CMK (cell line): ENCODE measurements around the gene DOCK11.

Source experiments
- DNase-seq: peaks from one replicate; pipeline ENCODE4 v3.0.0-alpha.2; 2010; ENCODE audit warnings: low read depth

Gene DOCK11

DNA sequence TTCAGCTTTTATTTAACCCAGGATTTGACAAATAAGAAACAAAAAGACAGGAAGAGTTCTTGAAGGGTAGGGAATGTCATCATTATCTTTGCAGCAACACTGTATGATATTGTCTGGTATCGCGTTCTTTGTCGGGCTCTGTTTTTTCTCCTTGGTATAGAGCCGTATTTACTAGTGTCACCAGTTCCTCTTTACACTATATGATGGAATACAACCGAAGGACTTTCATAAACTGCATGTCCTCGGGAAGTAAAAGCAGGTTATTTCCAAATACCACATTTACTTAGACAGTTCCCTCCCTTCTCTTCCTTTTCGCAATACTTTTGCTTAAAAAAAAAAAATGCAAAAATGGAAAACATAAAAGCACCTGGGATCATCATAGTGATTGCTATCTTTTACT, 135.2 kb downstream of the DOCK11 start:
- no peak for DNase-seq

DNA sequence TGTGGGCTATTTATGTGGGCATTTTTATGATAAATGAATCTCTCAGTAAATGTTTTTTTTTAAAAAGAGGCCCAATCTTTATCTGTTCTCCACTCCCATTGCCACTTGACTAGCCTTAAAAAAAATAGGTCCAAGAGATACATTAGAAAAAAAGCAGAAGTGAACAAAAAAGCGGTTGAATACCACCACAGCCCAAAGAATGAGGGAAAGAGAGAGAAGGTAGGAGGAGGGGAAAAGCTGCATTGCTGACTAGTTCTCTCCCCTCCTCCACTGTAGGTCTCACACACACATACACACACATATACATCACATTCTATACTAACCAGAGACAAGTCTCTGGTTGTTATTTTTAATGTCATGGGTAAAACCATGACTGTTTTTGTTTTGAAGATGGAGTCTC, 136.0 kb downstream of the DOCK11 start:
- DNase-seq, result no peak

DNA sequence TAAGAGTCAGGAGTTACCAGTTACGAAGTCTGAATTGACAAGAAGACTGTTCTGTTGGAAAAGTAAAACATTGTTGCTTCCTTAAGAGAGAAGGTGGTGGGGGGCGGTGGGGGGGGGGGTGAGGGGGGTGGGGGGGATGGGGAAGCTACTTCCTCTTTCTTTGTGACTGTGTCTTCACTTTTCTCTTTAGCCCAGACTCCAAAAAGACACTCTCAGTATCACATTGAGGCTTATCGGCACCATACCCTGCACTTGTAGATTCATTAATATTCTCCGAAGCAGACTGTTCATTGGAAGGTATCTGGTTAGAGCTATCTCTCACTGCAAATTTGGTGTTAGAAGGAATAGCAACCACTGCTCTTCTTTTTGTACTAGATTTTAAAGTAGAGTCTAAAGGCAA, 137.2 kb downstream of the DOCK11 start:
- DNase-seq, result no peak

DNA sequence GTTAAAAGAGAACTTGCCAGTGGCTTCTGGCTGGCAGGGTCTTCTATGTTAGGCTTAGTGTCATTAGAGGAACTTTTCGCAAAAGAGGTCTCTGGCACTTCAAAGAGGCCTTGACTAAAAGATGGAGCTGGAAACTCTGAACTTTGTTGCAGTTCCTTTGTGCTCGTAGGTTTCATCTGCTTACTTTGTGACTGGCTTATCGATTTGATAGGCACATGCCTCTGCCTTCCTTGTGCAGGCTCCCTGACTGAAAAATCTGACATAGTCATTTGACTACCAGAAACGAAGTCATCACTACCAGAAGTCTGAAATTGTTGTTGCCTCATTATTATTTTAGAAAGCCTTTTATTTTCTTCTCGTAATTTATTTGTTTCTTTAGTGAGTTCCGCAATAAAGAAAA, 137.9 kb downstream of the DOCK11 start:
- DNase-seq, result no peak

DNA sequence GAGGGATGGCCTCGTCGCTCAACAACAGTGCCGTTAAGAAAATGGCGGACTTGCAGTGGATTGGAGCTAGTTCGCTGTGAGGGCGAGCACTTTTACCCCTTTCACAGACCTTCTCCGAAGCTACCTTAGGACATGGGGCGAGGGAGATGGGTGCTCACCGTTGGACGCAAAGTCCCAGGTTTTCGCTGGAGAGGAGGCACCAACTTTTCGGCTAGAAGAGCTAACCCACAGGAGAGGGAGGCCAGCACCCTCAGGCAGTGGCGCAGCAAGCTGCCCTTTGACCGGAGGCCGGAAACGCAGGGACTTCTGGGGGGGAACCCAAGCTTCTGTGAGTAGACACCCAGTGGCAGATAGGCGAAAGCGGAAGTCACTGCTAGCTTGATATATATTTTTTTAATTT, 138.7 kb downstream of the DOCK11 start:
- no peak for DNase-seq

DNA sequence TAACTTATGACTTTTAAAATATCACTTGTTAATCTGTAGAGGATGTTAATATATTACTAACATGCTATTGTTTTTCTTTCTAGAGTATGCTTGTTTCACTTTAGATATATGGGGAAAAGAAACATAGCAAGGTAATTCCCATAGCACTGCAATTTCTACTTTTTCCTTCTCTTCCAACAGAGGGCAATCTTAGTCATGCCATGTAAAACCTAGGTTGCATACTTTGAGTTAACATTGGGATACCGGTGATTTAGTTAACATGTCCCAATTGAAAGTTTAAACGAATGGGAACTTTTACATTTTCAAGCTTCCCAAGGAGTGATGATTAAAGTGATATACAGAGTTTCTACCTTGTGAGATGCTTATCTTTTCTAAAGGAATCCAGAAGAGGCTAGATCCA, 142.4 kb downstream of the DOCK11 start:
- no peak for DNase-seq

DNA sequence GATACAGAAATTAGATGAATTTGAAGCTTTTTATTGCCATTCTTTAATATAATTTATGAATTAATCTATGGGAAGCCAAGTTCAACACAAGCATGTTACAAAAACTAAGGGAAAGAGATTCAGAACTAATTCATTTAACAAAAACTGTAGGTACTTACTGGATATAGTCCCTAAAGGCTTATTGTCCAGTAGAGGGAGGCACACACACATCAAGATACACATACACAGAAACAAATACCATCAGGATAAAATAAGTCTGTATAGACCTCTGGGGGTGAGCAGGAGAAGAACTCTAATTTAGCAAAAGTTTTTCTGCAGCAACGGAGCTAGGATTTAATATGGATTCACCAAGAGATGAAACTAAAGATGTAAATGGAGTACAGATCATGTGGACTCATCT, 148.8 kb downstream of the DOCK11 start:
- DNase-seq, result no peak

DNA sequence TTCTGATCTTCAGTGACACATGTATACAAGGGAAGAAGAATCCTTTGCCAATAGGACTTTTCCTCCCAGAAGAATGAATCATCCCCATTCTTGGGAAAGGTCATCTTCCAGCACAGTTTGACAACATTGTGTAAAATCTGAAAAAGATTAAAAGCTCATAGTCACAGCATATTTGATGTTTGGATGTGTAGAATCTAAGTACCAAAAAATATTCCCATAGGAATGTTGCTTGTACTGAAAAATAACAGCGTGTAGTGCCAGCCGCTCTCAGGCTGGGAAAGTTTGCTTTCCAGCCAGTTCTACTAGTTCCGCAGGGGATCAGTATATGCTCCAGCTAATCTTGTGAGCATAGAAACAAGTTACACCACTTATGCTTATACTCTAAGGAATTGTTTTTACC, 157.1 kb downstream of the DOCK11 start:
- no peak for DNase-seq

DNA sequence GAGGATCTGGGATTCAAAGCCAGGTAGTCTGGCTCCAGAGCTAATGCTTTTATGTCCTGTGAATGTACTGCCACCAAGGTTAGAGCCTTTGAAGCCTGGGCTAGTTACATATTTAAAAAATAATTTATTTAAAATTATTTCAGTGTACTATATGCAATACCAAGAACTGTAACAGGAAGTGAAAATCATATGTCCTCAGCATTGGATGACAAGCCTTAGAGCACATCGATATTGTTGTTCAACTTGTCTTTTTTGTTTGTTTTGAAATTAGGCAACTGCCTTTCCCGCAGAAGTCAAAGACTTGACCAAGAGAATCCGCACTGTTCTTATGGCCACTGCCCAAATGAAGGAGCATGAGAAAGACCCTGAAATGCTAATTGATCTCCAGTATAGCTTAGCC, 158.7 kb downstream of the DOCK11 start:
- no peak for DNase-seq

DNA sequence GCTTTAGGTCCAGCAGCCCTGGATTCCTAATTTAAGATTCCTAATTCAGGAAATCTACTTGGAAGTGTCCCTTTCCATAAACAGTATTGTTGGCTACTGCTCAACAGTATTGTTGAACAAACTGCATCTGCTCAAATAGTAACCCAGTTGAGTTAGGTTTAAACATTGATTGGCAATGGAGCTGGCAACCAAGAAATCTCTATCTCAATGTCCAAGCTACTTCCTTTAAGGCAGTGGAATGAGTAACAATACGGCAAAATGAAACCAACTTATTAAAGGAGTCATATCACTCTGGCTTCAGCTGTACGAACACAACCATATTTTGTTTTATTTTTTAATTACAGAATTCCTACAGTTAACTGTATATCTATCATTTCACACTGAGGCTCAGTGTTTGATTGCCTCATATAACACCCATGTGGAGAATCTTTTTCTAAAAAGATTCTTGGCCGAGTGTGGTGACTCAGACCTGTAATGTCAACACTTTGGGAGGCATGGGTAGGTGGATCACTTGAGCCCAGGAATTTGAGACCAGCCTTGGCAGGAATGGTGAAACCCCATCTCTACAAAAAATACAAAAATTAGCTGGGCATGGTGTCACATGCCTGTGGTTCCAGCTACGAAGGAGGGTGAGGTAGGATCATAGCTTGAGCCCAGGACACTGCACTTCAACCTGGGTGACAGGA, 160.1 kb downstream of the DOCK11 start:
- DNase-seq, result no peak

DNA sequence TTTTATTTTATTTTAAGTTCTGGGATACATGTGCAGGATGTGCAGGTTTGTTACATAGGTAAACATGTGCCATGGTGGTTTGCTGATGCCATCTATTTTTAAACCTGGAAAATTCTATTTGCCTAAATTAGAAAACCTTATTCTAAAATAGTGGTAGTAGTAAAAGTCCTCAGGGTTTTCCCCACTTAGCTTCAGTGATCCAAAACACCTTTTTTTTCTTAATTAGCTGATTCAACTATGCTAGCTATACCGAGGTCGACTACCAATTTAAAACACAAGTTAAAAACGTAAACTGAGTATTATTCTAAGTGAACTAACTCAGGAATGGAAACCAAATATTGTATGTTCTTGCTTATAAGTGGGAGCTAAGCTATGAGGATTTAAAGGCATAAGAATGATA, 161.8 kb downstream of the DOCK11 start:
- DNase-seq, result no peak

DNA sequence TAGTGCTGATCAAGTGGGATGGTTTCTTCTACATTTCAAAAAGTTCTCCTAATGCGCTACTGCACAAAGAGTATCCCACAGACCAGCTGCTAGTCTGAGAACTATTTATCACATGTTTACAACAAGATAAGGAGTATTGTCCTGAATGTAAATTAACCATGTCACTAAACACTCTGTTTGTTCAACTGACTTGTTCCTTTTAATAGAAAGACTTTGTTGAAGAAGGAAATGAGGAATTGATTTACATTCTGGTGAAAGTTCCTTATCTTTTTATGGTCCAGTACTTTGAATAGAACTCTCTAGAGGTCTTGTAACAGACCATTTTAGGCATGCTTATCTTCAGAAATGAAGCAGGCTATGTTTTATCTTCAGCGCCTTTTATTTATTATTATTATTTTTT, 164.5 kb downstream of the DOCK11 start:
- no peak for DNase-seq

DNA sequence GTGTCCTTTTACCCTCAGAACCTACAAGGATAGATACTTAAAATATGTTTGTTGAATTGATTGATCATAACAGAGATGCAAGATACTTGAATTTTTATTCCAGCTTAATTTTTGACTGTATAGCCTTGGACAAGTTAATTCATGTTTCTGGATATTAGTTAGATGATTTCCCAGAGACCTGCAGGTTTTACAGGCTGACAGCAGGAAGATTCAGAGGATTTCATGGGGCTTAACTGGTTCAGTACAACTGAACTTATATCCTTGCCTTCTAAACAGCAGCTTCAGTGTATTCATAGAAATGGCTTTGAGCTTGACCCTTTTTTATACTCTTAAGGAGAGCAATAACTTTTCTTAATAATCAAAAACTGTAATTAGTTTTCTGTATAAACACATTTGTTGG, 169.6 kb downstream of the DOCK11 start:
- no peak for DNase-seq

DNA sequence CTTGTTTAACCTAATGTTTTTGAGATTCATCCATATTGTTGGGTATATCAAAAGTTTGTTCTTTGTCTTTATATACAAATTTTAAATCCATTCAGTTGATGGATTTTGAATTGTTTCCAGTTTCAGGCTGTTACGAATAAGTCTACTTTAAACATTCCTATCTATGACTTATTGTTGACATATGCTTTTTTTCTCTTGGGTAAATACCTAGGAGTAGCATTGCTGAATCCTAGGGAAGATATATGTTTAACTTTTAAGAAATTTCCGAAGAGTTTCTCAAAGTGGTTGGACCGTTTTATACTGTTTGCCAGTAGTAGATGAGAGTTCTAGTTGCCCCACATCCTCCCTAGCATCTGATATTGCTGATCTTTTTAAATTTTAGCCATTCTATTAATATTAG, 170.9 kb downstream of the DOCK11 start:
- no peak for DNase-seq

DNA sequence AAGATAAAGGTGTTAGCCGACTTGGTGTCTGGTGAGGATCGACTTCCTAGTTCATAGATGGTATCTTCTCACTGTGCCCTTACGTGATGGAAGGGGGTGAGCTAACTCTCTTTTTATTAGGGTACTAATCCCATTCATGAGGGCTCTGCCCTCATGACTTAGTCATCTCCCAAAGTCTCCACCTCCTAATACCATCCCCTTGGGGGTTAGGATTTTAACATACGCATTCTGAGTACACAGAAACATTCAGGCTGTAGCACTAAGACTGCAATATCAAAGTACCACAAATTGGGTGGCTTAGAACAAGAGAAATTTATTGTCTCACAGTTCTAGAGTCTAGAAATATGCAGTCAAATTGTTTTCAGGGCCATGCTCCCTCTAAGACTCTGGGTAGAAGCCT, 173.8 kb downstream of the DOCK11 start:
- DNase-seq, result no peak

DNA sequence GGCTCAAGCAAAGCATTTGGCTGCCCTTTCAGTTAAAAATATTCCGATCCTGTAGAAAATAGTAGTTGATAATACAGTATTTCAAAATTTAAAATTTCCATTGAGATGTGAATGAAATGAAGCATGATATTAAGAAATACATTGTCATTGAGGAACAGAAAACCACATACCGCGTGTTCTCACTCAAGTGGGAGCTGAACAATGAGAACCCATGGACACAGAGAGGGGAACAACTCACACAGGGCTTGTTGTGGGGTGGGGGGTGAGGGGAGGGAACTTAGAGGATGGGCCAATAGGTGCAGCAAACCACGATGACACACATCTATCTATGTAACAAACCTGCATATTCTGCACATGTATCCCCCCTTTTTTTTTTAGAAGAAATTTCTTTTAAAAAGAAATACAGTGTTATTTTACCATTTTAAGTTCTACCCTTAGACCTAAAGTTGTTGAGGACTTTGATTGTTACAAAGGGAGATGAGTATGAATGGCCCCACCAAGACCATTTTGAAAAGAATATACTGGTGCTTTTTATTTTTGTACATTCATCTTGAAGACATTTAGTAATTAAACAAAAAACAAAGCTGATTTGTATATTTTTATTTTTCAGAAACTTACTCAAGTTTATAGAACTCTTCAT, 179.8 kb downstream of the DOCK11 start:
- no peak for DNase-seq

DNA sequence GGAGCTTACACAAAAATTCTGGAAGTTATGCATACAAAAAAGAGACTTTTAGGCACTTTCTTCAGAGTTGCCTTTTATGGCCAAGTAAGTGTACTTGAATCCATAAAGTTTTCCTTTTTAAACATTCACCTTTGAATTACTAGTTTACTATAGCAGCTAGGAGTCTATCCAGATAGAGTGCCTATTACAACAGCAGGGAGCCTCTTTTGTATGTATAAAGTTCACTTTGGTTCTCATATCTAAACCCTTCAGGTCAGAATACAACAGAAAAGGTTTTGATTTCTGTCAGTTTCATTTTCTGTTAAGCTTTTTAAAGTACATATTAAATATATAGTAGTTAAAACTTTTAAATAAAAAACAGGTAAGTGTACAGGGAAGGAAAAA, 180.3 kb downstream of the DOCK11 start:
- DNase-seq, result no peak

DNA sequence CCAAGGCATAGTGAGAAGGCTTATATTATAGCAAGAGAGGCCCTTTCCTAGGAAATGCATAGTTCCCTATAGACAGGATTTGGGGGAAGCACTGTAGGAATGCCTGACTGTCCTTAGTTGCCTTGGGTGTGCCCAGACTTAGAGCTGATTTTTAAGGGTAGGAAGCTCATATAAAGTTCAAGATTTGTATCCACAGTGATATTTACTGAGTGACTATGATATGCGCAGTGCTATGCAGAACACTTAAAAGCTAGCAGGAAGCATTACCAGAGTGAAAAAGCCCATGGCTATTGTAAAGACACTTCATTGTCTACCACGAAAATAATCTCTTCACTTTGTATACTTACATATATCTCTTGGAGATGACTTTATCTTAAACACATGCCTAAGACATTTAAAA, 181.7 kb downstream of the DOCK11 start:
- no peak for DNase-seq

DNA sequence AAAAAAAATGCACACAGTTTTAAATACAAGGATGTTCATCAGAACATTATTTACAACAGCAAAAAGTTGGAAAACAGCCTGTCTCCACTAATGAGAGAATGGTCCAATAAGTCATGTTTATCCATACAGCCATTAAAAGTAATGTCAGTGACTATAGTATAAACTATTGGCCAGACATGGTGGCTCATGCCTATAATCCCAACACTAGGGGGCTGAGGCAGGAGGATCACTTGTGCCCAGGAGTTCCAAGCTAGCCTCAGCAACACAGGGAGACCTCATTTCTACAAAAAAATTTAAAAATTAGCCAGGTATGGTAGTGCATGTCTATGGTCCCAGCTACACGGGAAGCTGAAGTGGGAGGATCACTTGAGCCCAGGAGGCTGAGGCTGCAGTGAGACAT, 183.7 kb downstream of the DOCK11 start:
- no peak for DNase-seq

DNA sequence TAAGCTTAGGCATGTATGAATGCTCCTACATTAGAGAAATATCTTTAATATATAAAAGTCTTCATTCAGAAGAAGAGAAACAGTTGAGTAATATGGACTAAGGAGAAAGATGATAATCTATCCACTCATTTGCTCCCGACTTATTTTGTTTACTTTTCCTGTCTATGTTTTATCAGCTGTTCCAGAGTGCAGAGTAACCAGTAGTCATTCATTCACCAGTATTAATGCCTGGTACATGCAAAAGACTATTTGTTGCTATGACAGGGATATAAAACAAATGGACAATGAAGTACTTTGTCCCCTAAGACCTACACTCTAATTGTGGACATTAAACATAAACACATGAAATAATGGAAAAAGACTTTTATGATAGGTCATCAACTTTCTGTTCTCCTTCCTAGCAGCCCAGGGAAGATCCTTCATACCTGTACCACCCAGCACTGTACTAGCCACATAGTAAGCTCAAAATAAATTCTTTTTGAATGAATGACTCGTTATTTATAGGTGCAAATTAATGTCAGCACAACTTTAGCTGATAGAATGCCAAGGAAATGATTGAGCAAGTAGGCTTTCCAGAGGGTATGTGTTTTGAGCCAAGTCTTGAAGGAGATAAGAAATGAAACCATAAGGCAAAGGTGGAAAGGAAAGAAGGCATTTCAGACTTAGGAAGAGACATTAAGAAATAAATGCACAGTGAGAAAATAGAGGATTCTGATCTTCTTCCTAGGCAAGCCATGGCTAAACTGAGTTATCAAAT, 186.8 kb downstream of the DOCK11 start:
- DNase-seq, result no peak

DNA sequence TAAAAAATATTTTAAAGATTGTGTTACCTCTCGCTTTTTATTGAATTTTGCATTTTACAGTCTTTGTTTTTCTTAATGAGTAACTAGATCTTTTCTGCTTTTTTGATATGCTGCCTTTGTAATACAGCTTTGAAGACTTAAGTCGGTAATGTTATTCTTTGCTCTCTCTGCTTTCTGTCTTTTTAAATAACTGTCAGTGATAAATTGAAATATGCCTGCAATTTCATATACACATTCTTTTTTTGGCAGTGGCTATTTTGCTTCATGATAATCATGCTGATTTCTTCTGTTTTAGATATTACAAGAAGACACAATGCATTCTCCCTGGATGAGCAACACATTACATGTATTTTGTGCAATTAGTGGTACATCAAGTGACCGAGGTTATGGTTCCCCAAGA, 189.8 kb downstream of the DOCK11 start:
- no peak for DNase-seq

DNA sequence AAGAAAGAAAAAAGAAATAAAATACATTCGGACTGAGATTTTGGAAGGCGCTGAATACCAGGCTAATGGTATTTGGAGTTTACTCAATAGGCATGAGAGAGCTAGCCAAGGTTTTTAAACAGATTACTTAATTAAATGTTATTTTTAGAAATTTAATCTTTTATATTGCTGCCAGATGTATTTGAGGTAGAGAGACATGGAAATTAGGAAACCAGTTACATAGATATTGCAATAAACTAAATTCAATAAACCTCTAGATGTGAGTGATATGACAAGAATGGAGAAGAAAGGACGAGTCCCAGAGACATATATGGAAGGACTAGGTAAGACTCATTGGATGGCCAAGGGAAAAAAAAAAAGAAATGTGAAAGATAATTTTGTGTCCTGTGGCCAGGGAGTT, 193.3 kb downstream of the DOCK11 start:
- DNase-seq, result no peak

DNA sequence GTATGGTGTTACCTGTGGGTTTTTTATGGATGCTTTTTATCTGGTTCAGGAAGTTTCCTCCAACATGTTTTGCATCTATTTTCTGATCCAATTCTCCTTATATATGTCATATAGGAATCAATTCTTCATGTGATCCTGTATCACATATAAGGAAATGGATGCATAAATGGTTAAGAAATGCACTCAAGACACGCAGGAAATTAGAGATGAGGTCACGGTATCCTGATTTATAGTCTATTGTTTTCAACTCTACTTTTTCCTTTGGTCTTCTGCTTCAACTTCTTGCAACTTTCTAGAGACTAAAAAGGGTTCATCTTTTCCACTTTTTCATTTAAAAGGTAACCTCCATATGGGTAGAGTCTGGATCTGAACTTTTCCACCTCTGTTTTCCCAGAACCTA, 198.2 kb downstream of the DOCK11 start:
- DNase-seq, result no peak

DNA sequence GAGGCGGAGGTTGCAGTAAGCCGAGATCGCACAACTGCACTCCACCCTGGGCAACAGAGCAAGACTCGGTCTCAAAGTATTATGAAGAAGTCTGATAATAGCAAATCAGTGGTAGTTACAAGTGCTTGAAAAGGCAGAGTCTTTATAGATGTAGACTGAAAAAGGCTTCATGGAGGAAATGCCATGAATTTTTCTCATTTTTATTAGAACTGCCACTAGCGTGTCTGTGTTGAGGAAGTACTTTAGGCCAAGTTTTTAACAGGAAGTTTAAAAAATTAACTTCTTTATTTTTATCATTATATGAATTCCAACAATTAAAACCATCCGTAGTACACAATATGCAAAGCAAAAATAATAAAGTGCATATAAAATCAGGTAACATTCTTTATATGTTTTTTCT, 199.0 kb downstream of the DOCK11 start:
- no peak for DNase-seq
